ENCODE results near the gene UNC5A. TPM values are rescaled to one million over a fixed set of nuclear protein-coding genes. Genes with fewer than 3 reads are reported as not detected.

Gene UNC5A
- total and polyA plus RNA-seq, 10 of the 15 experiments (the other 5 are each of a cell fraction or from before 2014, with no cell fraction given): not detected

DNA sequence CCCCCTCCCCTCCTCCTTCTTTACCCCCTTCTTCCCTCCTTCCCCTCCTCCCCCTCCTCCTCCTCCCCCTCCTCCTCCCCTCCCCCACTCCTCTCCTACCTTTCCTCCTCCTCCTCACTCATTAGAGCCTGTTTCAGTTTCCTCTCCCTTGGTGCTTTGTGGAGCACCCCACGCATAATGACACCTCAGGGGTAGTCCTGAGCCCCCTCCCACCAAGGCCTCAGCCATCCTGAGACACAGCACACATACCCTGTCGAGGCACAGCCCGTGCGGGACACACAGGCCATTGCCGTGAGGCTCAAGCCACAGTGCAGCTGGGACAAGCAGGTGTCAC is 53.4 kb downstream of the UNC5A start:
- FAIRE-seq: no peak
- in situ Hi-C loops (cut with MboI): no loop called here
- no peak overlapping the region for H3K4me2 ChIP-seq (ENCODE audit: control insufficient read depth, insufficient read depth)

More for the DNA sequence above, 53.4 kb downstream of the UNC5A start:
- Histone ChIP-seq H3K27me3 (replicated peaks in 1 of 2; ENCODE audit: control insufficient read depth in 2 of 2, insufficient read depth in 2 of 2, low read length in 1 of 2) (peaks cover 3 to 4% of the 10 kb centered on the region in 2 experiments; a peak in 3 of 4 replicates), H3K27ac (ENCODE audit: control insufficient read depth, insufficient read depth) (no peak overlapping the region), H3K4me3 (no peak overlapping the region), H3K9me3 (replicated peaks; ENCODE audit: control insufficient read depth, insufficient read depth, low read length) (no peaks in the 10 kb centered on the region), H2AFZ (ENCODE audit: control insufficient read depth, low read depth, low read length) (no peak overlapping the region), H3K36me3 (ENCODE audit: control insufficient read depth in 2 of 2, insufficient read depth in 2 of 2, low read length in 1 of 2) (no peaks in the 10 kb centered on the region), H3K4me1 (ENCODE audit: control insufficient read depth, insufficient read depth, low read length) (no peaks in the 10 kb centered on the region), H4K20me1 (ENCODE audit: control insufficient read depth, insufficient read depth) (no peaks in the 10 kb centered on the region; the same call in 1 of the 2 replicates), H3K79me2 (ENCODE audit: control insufficient read depth, insufficient read depth, low read length) (no peaks in the 10 kb centered on the region), H3K9ac (ENCODE audit: control insufficient read depth, insufficient read depth, low read length) (no peak overlapping the region)
- ChIA-PET RAD21 (ENCODE audit: unreplicated experiment) (no interaction called here), POLR2A (no interaction called here), SMC1A (ENCODE audit: uncharacterized antibody, unreplicated experiment) (no interaction called here), CTCF (no interaction called here)
- BruUV-seq (replicated peaks): no TSS peak
- ATAC-seq: no peak
- TF ChIP-seq POU2F2 (IDR thresholded peaks at IDR 0.05; ENCODE audit: borderline replicate concordance, low read depth, low read length): no peak
- no peak for TF ChIP-seq ESRRA (IDR thresholded peaks at IDR 0.05; ENCODE audit: low read length)
- TF ChIP-seq, protein P1, sequence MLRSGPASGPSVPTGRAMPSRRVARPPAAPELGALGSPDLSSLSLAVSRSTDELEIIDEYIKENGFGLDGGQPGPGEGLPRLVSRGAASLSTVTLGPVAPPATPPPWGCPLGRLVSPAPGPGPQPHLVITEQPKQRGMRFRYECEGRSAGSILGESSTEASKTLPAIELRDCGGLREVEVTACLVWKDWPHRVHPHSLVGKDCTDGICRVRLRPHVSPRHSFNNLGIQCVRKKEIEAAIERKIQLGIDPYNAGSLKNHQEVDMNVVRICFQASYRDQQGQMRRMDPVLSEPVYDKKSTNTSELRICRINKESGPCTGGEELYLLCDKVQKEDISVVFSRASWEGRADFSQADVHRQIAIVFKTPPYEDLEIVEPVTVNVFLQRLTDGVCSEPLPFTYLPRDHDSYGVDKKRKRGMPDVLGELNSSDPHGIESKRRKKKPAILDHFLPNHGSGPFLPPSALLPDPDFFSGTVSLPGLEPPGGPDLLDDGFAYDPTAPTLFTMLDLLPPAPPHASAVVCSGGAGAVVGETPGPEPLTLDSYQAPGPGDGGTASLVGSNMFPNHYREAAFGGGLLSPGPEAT (IDR thresholded peaks at IDR 0.05; ENCODE audit: low read depth): no peak
- no peak for TF ChIP-seq NR2C2 (IDR thresholded peaks at IDR 0.05; ENCODE audit: borderline replicate concordance, control insufficient read depth, insufficient read length, low read depth)
- TF ChIP-seq SMARCA5 (IDR thresholded peaks at IDR 0.05): no peak
- TF ChIP-seq, protein P2, sequence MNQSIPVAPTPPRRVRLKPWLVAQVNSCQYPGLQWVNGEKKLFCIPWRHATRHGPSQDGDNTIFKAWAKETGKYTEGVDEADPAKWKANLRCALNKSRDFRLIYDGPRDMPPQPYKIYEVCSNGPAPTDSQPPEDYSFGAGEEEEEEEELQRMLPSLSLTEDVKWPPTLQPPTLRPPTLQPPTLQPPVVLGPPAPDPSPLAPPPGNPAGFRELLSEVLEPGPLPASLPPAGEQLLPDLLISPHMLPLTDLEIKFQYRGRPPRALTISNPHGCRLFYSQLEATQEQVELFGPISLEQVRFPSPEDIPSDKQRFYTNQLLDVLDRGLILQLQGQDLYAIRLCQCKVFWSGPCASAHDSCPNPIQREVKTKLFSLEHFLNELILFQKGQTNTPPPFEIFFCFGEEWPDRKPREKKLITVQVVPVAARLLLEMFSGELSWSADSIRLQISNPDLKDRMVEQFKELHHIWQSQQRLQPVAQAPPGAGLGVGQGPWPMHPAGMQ (IDR thresholded peaks at IDR 0.05; ENCODE audit: borderline replicate concordance): no peak
- intact Hi-C loops (cut with micrococcal nuclease; ENCODE audit: unreplicated experiment): no loop called here
- no peak for DNase-seq (ENCODE audit: low read depth, low spot score)
- 43% methylated on average over 4 of the region's 5 CpGs for WGBS (ENCODE audit: insufficient coverage, insufficient replicate concordance, low lambda C conversion rate, missing lambda C conversion rate)

All from GM12878 (cell line).